ENCODE data around the gene CD247.

- no peak for TF ChIP-seq CTCF (IDR thresholded peaks at IDR 0.05 in 8 of 11, conservative IDR thresholded peaks at IDR 0.05 in 3 of 11)
- no peak for TF ChIP-seq POLR2A (IDR thresholded peaks at IDR 0.05)
Observed at GRCh38 chr1:167463875-167464575, 54.3 kb downstream of the CD247 start.
